T-helper 2 cell treated with Interferon-gamma antibody and Interleukin-4, amounts not matched to agents 100 ng/mL and 5 ng/mL, for 36 hours (primary cell): Measurements from ENCODE around the gene SUPT20HL2. TPM values are rescaled to one million over a fixed set of nuclear protein-coding genes. Genes with fewer than 3 reads are reported as not detected.
"Not testable (repeated sequence)": the region's sequence is repeated elsewhere in the genome, so short reads cannot be mapped to it uniquely, and the experiment has no call there.

Experiments used
- intact Hi-C: fragments of 100-400 bp; cut with micrococcal nuclease; formaldehyde crosslinking; loops from one replicate; pipeline ENCODE4 v1.15.1; 2023
- total RNA-seq: library from RNA; stranded (reverse); gene quantifications from 2 replicates; pipeline ENCODE4 v1.2.3, GENCODE V29; 2022

The SUPT20HL2 gene
- total RNA-seq, 1 donor from 2014 or later: not detected

DNA sequence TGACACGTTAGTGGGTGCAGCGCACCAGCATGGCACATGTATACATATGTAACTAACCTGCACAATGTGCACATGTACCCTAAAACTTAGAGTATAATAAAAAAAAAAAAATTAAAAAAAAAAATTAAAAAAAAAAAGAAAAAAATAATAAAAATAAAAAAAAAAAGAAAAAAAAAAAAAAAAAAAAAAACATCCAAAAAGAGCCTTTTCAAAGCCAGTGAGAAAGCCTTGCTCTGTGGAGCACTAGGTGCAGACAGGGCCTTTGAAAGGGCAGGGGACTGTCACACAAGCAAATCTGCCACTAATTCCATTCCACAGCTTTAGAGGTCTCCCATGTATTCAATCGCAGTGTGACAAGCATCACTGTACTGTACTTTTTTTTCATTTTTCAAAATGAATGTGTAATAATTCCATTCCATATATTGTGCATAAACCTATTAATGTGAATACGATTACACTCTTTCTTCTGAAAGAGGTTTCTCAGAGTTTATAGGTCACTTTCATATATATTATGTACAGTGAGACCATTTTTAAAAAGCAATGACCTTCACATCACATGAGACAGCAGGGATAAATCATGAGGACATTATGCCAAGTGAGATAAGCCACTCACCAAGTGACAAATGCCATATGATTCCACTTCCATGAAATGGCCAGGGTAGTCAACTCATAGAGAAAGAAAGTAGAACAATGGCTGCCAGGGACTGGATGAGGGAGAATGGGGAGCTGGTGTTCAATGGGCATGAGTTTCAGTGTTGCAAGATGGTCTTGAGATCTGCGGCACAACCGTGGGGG is 4.1 kb downstream of the SUPT20HL2 start:
- intact Hi-C loops: not testable (repeated sequence)

GRCh38 chrX:24308803-24309202 is 5.1 kb downstream of the SUPT20HL2 start:
- intact Hi-C loops: not testable (repeated sequence)

GRCh38 chrX:24306440-24306839 is 7.4 kb downstream of the SUPT20HL2 start:
- intact Hi-C loops: no loop called here

DNA sequence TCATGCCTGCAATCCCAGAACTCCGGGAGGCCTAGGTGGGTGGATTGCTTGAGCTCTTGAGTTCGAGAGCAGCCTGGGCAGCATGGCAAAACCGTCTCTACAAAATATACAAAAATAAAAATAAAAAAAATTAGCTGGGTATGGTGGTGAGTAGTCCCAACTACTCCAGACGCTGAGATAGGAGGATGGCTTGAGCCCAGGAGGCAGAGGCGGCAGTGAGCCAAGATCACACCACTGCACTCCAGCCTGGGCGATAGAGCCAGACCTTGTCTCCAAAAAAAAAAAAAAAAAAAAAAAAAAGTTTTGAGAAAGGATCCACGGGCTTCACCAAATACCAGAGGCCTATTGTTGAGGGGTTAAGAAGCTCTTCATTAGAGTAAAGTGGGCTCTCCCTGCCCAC is 8.0 kb downstream of the SUPT20HL2 start:
- intact Hi-C loops: no loop called here

DNA sequence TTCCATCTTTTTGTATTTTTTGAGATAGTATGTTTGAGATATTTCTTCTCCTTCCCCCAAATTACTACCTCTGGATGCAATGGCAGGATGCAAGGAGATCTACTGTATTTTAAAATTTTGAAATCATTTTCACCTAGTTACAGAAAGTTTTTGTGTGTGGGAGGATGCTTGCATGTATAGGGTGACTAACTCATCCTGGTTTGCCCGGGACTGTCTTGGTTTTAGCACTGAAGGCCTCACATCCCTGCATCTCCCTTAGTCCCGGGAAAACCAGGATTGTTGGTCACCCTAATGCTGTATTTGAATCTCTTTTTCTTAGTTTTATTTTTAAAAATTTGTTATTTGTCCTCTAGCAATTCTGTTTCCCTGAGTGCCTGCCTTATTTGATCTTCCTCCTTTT is 12.1 kb downstream of the SUPT20HL2 start:
- intact Hi-C loops: no loop called here

- intact Hi-C loops: no loop called here
Observed at GRCh38 chrX:24301060-24301459, 12.8 kb downstream of the SUPT20HL2 start.

GRCh38 chrX:24298191-24298590 is 15.7 kb downstream of the SUPT20HL2 start:
- intact Hi-C loops: no loop called here

- intact Hi-C loops: no loop called here
Observed at GRCh38 chrX:24294619-24295018, 19.2 kb downstream of the SUPT20HL2 start.

- intact Hi-C loops: no loop called here
Observed at GRCh38 chrX:24293412-24293811, 20.5 kb downstream of the SUPT20HL2 start.

DNA sequence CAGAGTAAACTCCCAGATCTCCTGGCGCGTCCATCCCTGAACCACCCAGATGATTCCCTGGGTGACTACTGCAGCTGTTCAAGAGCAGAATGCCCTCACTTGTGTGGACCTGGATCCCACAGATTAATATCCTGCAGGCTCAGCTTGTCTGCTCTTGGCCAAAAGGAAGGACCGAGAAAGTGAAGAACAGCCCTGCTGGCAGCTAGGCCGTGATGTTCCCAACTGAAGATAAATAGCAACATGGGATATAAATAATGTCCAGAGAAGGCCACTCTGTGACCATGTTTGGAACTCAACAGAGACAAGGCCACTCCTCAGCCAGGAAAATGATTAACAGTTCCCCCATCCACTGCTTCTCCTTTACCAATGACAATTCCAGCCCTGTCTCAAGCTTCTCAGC is 21.5 kb downstream of the SUPT20HL2 start:
- intact Hi-C loops: no loop called here

DNA sequence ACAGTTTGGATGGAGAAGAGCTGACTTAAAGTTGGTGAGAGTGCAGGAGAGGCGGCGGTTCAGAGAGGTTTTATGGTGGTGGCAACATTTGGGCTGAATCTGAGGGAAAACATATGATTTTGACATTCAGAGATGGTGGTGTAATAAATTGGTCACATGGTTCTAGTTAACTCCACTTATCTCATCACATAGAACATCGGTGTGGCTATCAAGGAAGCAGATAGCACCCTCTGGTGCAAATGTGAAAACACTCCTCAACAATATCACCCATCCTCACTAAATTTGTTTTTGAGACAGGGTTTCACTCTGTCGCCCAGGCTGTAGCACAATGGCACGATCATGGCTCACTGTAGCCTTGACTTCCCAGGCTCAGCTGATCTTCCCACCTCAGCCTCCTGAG is 28.8 kb downstream of the SUPT20HL2 start:
- intact Hi-C loops: no loop called here

GRCh38 chrX:24283127-24283794 is 30.6 kb downstream of the SUPT20HL2 start:
- intact Hi-C loops: no loop called here

GRCh38 chrX:24282381-24283126 is 31.3 kb downstream of the SUPT20HL2 start:
- intact Hi-C loops: no loop called here

GRCh38 chrX:24277405-24277804 is 36.5 kb downstream of the SUPT20HL2 start:
- intact Hi-C loops: no loop called here

GRCh38 chrX:24276015-24276414 is 37.9 kb downstream of the SUPT20HL2 start:
- intact Hi-C loops: no loop called here

DNA sequence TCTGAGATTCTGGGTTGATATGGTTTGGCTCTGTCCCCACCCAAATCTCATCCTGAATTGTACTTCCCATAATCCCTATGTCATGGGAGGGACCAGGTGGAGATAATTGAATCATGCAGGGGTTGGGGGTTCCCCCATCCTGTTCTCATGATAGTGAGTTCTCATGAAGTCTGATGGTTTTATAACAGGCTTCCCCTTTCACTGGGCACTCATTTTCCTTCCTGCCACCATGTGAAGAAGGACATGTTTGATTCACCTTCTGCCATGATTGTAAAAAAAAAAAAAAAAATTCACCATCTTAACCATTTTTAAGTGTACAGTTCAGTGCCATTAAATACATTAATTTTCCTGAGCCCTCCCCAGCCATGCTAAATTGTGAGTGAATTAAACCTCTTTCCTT is 42.6 kb downstream of the SUPT20HL2 start:
- intact Hi-C loops: no loop called here

- intact Hi-C loops: no loop called here
Observed at GRCh38 chrX:24268786-24269185, 45.1 kb downstream of the SUPT20HL2 start.

DNA sequence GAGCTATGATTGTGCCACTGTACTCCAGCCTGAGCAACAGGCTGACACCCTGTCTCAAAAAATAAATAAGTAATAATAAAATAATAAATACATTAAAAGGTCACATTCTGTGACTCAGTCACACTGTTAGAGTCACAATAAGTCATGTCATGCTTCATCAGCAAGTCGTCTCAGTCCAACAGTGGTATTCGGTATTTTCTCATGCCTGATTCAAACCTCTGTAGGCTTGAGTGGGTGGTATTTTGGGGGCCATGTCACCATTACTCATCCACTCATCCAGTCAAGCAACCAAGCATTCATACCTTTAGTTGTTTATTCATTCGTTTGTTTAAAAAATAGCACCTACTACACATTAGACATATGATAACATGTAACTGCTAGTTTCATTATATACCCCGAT is 46.9 kb downstream of the SUPT20HL2 start:
- intact Hi-C loops: no loop called here

DNA sequence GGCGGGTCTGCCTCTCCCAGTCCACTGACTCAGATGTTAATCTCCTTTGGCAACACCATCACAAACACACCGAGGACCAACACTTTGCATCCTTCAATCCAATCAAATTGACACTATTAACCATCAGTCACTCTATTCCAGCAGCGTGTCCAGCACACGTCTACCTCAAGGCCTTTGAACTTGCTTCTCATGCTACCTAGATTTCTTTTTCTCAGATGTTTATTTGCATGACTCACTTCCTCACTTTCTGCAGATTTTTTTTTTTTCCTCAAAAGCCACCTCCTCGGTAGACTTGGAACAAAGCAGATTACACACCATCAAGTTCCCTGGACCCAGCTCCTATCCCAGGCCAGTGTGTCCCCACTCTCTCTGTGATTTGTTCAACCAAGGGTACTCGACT is 49.5 kb downstream of the SUPT20HL2 start:
- intact Hi-C loops: loop anchor here (5.0 kb wide), 1 partner anchor 108 kb away; no protein-coding TSS in a partner anchor

DNA sequence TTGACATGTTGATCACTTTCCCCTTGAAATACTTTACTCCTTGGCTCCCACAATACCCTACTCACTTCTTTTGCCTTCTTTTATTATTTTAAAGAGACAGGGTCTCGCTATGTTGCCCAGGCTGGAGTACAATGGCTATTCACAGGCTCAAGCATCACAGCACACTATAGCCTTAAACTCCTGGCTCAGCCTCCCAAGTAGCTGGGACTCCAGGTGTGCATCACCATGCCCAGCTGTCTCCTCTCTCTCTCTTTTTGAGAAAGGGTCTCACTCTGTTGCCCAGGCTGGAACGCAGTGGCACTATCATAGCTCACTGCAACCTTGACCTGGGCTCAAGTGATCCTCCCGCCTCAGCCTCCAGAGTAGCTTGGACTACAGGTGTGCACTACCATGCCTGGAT is 51.6 kb downstream of the SUPT20HL2 start:
- intact Hi-C loops: loop anchor here (5.0 kb wide), 1 partner anchor 110 kb away; no protein-coding TSS in a partner anchor
